Sigmoid colon (tissue), 4 donors: Measurements from ENCODE around the gene PGM1.

Experiments
- CTCF ChIP-seq, 4 experiments: fragments of 450-650 bp in 3 of 4; fragments of 200-600 bp in 1 of 4; IDR thresholded peaks; one replicate each; pipeline ENCODE4 v1.5.1; 2016 to 2019; ENCODE audit warnings: antibody characterized with exemption in 4 of 4, mild to moderate bottlenecking in 3 of 4, moderate library complexity in 2 of 4
- EP300 ChIP-seq, 4 donors: sonication (generic); formaldehyde crosslinking; IDR thresholded peaks; one replicate each; pipeline ENCODE4 v1.6.1; 2017; ENCODE audit warnings: antibody characterized with exemption in 4 of 4
- POLR2A ChIP-seq, 2 donors: fragments of 450-650 bp; IDR thresholded peaks; one replicate each; pipeline ENCODE4 v1.6.1; 2016; ENCODE audit warnings: antibody characterized with exemption in 2 of 2, mild to moderate bottlenecking in 2 of 2, moderate library complexity in 2 of 2
- POLR2AphosphoS5 ChIP-seq, 4 donors: sonication (generic); formaldehyde crosslinking; IDR thresholded peaks; one replicate each; pipeline ENCODE4 v1.6.1; 2017; ENCODE audit warnings: antibody characterized with exemption in 4 of 4

GRCh38 chr1:63545780-63546179 is 47.4 kb upstream of the PGM1 start:
- TF ChIP-seq CTCF (IDR thresholded peaks at IDR 0.05) (no peak), POLR2AphosphoS5 (IDR thresholded peaks at IDR 0.05) (no peak), POLR2A (IDR thresholded peaks at IDR 0.05) (no peak), EP300 (IDR thresholded peaks at IDR 0.05) (no peak)
